GM12864 (cell line): ENCODE data around the gene GLDC.

Source experiments
- DNase-seq: peaks from one replicate; pipeline ENCODE4 v3.0.0-alpha.2; 2011; ENCODE audit warnings: low read depth
- H3K4me3 ChIP-seq: 2 replicates; pipeline ENCODE4 v1.5.1; 2011; ENCODE audit warnings: mild to moderate bottlenecking, low read depth, low read length, control low read depth
- TF ChIP-seq, protein P1 (sequence below): IDR thresholded peaks from 2 replicates; pipeline ENCODE4 v1.5.1; 2011; ENCODE audit warnings: low read depth, mild to moderate bottlenecking, moderate library complexity, low read length, control low read depth, inconsistent platforms; ENCODE audit errors: missing control alignments

GLDC gene

GRCh38 chr9:6644346-6645104, 1.0 kb downstream of the GLDC start:
- peak overlapping the region; percentile 96 for H3K4me3 ChIP-seq
- TF ChIP-seq, protein P1, sequence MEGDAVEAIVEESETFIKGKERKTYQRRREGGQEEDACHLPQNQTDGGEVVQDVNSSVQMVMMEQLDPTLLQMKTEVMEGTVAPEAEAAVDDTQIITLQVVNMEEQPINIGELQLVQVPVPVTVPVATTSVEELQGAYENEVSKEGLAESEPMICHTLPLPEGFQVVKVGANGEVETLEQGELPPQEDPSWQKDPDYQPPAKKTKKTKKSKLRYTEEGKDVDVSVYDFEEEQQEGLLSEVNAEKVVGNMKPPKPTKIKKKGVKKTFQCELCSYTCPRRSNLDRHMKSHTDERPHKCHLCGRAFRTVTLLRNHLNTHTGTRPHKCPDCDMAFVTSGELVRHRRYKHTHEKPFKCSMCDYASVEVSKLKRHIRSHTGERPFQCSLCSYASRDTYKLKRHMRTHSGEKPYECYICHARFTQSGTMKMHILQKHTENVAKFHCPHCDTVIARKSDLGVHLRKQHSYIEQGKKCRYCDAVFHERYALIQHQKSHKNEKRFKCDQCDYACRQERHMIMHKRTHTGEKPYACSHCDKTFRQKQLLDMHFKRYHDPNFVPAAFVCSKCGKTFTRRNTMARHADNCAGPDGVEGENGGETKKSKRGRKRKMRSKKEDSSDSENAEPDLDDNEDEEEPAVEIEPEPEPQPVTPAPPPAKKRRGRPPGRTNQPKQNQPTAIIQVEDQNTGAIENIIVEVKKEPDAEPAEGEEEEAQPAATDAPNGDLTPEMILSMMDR: no peak
- no peak for DNase-seq

GRCh38 chr9:6641961-6642360, 3.6 kb downstream of the GLDC start:
- TF ChIP-seq, protein P1: no peak
- DNase-seq: no peak
- no peak overlapping the region for H3K4me3 ChIP-seq

DNA sequence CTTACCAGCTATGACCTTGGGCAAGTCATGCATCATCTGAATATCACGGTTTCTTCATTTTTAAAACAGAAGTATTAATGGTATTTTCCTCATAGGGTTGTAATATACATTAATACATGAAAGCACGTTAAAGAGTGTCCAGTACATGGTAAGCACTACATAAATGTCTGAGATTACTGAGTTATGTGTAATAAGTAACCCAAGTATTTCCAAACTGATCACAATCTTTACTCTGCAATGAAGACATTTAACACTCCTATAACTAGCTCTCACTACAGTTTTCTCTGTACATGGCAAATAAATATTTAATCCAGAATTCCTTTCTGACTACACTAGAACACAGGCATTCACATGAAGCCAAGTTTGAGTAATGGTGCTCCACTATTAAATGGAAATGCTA, 4.0 kb downstream of the GLDC start:
- TF ChIP-seq, protein P1: no peak
- no peak for DNase-seq
- H3K4me3 ChIP-seq: no peak overlapping the region

GRCh38 chr9:6641056-6641455, 4.5 kb downstream of the GLDC start:
- DNase-seq: no peak

DNA sequence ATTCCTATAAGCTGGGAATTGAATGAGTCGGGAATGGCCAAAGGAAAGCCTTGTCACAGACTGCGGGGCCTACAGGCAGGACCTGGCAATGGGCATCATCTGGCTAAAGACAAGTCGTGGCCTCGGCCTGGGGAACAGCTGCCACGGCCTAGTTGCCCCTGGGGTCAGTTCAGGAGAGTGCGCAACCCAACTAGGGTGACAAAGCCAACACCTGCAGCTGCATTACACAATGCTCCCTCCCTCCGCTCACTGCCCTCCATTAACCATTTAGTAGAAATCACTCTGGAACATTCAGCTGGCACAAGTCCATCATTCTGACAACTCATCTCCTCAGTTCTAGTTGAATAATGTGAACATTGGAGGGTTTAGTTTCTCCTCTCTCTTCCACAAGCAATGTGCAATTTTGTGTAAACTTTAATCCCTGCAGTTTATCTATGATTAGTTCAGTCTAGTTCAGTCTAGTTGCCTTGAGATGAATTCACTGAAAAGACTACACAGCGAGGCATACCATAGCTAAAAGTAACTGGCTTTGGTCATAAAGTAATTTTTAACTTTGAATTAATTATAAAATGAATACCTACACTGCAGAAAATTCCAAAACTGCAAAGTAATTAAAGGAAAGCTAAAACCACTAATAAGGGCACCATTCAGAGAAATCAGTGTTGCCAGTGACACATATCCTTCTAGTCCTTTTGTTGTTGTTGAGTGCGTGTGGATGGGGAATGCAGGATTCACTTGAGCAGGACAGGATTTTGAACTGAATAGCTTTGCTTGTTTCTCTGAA, 5.1 kb downstream of the GLDC start:
- no peak for DNase-seq
- H3K4me3 ChIP-seq: no peak overlapping the region
- TF ChIP-seq, protein P1: no peak

More at GRCh38 chr9:6641056-6641455, 4.5 kb downstream of the GLDC start:
- TF ChIP-seq, protein P1: no peak
- no peak overlapping the region for H3K4me3 ChIP-seq

GRCh38 chr9:6639622-6640021, 5.9 kb downstream of the GLDC start:
- no peak overlapping the region for H3K4me3 ChIP-seq
- TF ChIP-seq, protein P1: no peak
- DNase-seq: no peak
